Gastroesophageal sphincter (tissue), 3 donors: ENCODE data around the gene HIP1.

Experiments used
- EP300 ChIP-seq: sonication (generic); formaldehyde crosslinking; IDR thresholded peaks from one replicate; pipeline ENCODE4 v1.6.1; 2017; ENCODE audit warnings: antibody characterized with exemption, mild to moderate bottlenecking
- POLR2A ChIP-seq, 2 donors: fragments of 450-650 bp; IDR thresholded peaks; one replicate each; pipeline ENCODE4 v1.6.1; 2017; ENCODE audit warnings: antibody characterized with exemption in 2 of 2, mild to moderate bottlenecking in 2 of 2, moderate library complexity in 1 of 2
- POLR2AphosphoS5 ChIP-seq: sonication (generic); formaldehyde crosslinking; IDR thresholded peaks from one replicate; pipeline ENCODE4 v1.6.1; 2017; ENCODE audit warnings: antibody characterized with exemption
- TF ChIP-seq, protein P1 (sequence below), 4 experiments: fragments of 200-600 bp in 2 of 4; fragments of 450-650 bp in 2 of 4; sonication (generic) in 1 of 4; IDR thresholded peaks; one replicate each; pipeline ENCODE4 v1.5.1; 2017 to 2019; ENCODE audit warnings: antibody characterized with exemption in 4 of 4, mild to moderate bottlenecking in 2 of 4, moderate library complexity in 2 of 4

DNA sequence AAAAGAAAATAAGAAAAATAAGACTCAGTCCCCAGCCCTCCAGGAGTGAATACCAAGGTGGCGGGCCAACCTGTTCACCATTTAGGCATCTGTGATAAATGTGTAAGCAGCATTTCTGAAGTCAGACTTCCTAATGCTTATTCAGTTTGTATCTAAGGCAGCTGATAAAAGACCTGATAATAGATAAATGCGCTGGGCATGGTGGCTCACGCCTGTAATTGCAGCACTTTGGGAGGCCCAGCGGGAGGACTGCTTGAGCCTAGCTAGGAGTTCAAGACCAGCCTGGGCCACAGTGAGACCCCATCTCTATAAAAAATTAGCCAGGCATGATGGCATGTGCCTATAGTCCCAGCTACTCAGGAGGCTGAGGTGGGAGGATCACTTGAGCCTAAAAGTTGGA is 143.0 kb downstream of the HIP1 start:
- TF ChIP-seq, protein P1, sequence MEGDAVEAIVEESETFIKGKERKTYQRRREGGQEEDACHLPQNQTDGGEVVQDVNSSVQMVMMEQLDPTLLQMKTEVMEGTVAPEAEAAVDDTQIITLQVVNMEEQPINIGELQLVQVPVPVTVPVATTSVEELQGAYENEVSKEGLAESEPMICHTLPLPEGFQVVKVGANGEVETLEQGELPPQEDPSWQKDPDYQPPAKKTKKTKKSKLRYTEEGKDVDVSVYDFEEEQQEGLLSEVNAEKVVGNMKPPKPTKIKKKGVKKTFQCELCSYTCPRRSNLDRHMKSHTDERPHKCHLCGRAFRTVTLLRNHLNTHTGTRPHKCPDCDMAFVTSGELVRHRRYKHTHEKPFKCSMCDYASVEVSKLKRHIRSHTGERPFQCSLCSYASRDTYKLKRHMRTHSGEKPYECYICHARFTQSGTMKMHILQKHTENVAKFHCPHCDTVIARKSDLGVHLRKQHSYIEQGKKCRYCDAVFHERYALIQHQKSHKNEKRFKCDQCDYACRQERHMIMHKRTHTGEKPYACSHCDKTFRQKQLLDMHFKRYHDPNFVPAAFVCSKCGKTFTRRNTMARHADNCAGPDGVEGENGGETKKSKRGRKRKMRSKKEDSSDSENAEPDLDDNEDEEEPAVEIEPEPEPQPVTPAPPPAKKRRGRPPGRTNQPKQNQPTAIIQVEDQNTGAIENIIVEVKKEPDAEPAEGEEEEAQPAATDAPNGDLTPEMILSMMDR (IDR thresholded peaks at IDR 0.05): no peak
- TF ChIP-seq POLR2A (IDR thresholded peaks at IDR 0.05) (no peak), EP300 (no peak), POLR2AphosphoS5 (no peak)
